PC-3 (cell line): ENCODE measurements around the gene CIB1. TPM values are rescaled to one million over a fixed set of nuclear protein-coding genes. Genes with fewer than 3 reads are reported as not detected.
A peak's percentile ranks its signal among the peaks of the same experiment; 100 is the strongest.

Experiments used
- ATAC-seq: fragments of 200-7000 bp; cut with Tn5 transposase; 2 replicates; pipeline ENCODE4 v1.9.1; 2020; ENCODE audit warnings: mild to moderate bottlenecking, moderate library complexity
- BruUV-seq: library from RNA; stranded (reverse); fragments of 400-500 nt; replicated peaks from 2 replicates; lab custom pipeline; 2021; lab: Mats Ljungman, UMichigan
- CTCF ChIA-PET: fragments of 300-600 bp; sonication (Branson Sonifier 250); formaldehyde crosslinking; loops from one replicate; lab custom pipeline; 2022; ENCODE audit warnings: antibody characterized with exemption; lab: Charles Lee
- POLR2A ChIA-PET: fragments of 300-600 bp; sonication (Branson Sonifier 250); formaldehyde crosslinking; loops from one replicate; lab custom pipeline; 2022; ENCODE audit warnings: antibody characterized with exemption; ENCODE audit not compliant: unreplicated experiment; lab: Charles Lee
- DNase-seq: peaks from one replicate; pipeline ENCODE4 v3.0.0-alpha.2; 2015
- H2AFZ ChIP-seq: fragments of 300-600 bp; sonication (generic); 2 replicates; pipeline ENCODE4 v1.6.0; 2016; ENCODE audit warnings: antibody characterized with exemption, low read length
- H3F3A ChIP-seq: fragments of 300-600 bp; sonication (generic); one replicate; pipeline ENCODE4 v1.6.0; 2017; ENCODE audit warnings: antibody characterized with exemption, low read length, control low read depth, mild to moderate bottlenecking; ENCODE audit not compliant: unreplicated experiment
- H3K27ac ChIP-seq: fragments of 300-600 bp; sonication (generic); 2 replicates; pipeline ENCODE4 v1.5.1; 2016; ENCODE audit warnings: mild to moderate bottlenecking, low read length
- H3K27me3 ChIP-seq: fragments of 300-600 bp; sonication (generic); 2 replicates; pipeline ENCODE4 v1.6.1; 2016; ENCODE audit warnings: low read length, mixed read lengths
- H3K36me3 ChIP-seq: fragments of 300-600 bp; sonication (generic); 2 replicates; pipeline ENCODE4 v1.6.1; 2016; ENCODE audit warnings: low read depth, mixed run types, low read length, mixed read lengths
- H3K4me1 ChIP-seq: fragments of 300-600 bp; sonication (generic); 2 replicates; pipeline ENCODE4 v1.5.1; 2016; ENCODE audit warnings: low read length; ENCODE audit not compliant: insufficient read depth
- H3K4me2 ChIP-seq: fragments of 300-600 bp; sonication (generic); 2 replicates; pipeline ENCODE4 v1.6.0; 2016; ENCODE audit warnings: low read length
- H3K4me3 ChIP-seq: fragments of 300-600 bp; sonication (generic); 2 replicates; pipeline ENCODE4 v1.5.1; 2016; ENCODE audit warnings: mild to moderate bottlenecking, low read length, mixed read lengths
- H3K79me2 ChIP-seq: fragments of 300-600 bp; sonication (generic); 2 replicates; pipeline ENCODE4 v1.6.1; 2017; ENCODE audit warnings: low read length, mixed read lengths
- H3K9ac ChIP-seq: fragments of 300-600 bp; sonication (generic); 2 replicates; pipeline ENCODE4 v1.6.0; 2016; ENCODE audit warnings: mild to moderate bottlenecking, low read length
- H3K9me2 ChIP-seq: fragments of 300-600 bp; sonication (generic); replicated peaks from 2 replicates; pipeline ENCODE4 v1.6.1; 2016; ENCODE audit warnings: mixed run types, low read length, mixed read lengths
- H3K9me3 ChIP-seq: fragments of 300-600 bp; sonication (generic); 2 replicates; pipeline ENCODE4 v1.6.1; 2016; ENCODE audit warnings: low read length, mixed read lengths
- H4K20me1 ChIP-seq: fragments of 300-600 bp; sonication (generic); 2 replicates; pipeline ENCODE4 v1.6.1; 2016; ENCODE audit warnings: low read length, mixed read lengths
- EZH2 ChIP-seq: fragments of 300-600 bp; sonication (generic); IDR thresholded peaks from one replicate; pipeline ENCODE4 v1.6.1; 2017; ENCODE audit warnings: antibody characterized with exemption, mild to moderate bottlenecking, low read length; ENCODE audit not compliant: unreplicated experiment
- EZH2phosphoT487 ChIP-seq: fragments of 300-600 bp; sonication (generic); IDR thresholded peaks from 2 replicates; pipeline ENCODE4 v1.6.1; 2018; ENCODE audit warnings: mild to moderate bottlenecking, antibody characterized with exemption, low read length, borderline replicate concordance
- intact Hi-C: fragments of 100-400 bp; cut with micrococcal nuclease; formaldehyde crosslinking; loops from 2 replicates; pipeline ENCODE4 v1.9.0; 2023
- total RNA-seq: library from RNA; depleted of rRNA; stranded (reverse); fragments of >200 nt; gene quantifications from 2 replicates; pipeline ENCODE4 v1.2.3, GENCODE V29; 2014
- TF ChIP-seq, protein P1 (sequence below): fragments of 300-600 bp; sonication (generic); conservative IDR thresholded peaks from 2 replicates; pipeline ENCODE4 v1.5.1; 2017; ENCODE audit warnings: antibody characterized with exemption, low read depth, mild to moderate bottlenecking, low read length

CIB1 gene
- total RNA-seq, 1 experiment from 2014 or later: 83.7 TPM

DNA sequence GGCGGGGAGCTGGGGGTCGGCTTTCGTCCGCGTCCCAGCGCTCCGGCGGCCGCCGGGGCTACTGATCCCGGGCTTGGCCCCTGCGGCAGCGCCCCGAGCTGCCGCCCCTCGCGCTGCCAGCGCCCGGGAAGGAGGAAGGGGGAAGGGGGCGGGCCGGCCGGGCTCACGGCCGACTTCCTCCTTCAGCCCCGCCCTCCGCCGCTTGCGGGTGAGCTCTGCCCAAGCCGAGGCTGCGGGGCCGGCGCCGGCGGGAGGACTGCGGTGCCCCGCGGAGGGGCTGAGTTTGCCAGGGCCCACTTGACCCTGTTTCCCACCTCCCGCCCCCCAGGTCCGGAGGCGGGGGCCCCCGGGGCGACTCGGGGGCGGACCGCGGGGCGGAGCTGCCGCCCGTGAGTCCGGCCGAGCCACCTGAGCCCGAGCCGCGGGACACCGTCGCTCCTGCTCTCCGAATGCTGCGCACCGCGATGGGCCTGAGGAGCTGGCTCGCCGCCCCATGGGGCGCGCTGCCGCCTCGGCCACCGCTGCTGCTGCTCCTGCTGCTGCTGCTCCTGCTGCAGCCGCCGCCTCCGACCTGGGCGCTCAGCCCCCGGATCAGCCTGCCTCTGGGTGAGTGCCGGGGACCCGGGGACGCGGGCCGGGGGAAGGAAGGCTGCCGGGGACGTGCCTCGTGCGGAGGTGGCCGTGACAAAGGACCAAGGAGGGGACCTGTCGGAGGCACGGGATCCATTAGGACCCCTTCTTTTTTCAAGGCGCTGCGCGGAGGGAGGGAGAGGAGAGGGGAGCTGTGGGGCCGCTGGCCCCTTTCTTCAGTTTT lies 32.4 kb downstream of the CIB1 start, which contains the start of gene SEMA4B:
Gene SEMA4B, plus strand, starts transcription at position 201 of the 814 bp plus-strand sequence. Its CDS starts 249 bp downstream, at position 450.
- Histone ChIP-seq H3K9me2 (no peaks in the 10 kb centered on the region), H3K27me3 (no peaks in the 10 kb centered on the region), H3K4me1 (peaks cover 39% of the 10 kb centered on the region), H3K9ac (peak within 1 kb of the TSS; percentile 100), H3K9me3 (no peaks in the 10 kb centered on the region), H3K27ac (peak within 1 kb of the TSS; percentile 82), H3K4me3 (peak within 1 kb of the TSS; percentile 100), H4K20me1 (peaks cover 43% of the 10 kb centered on the region), H3K4me2 (peak within 1 kb of the TSS; percentile 99), H3F3A (peaks cover 12% of the 10 kb centered on the region), H3K36me3 (peaks cover 24% of the 10 kb centered on the region), H2AFZ (peak within 1 kb of the TSS; percentile 65; the same call in 1 of the 2 replicates), H3K79me2 (peaks cover 65% of the 10 kb centered on the region)
- POLR2A ChIA-PET: interaction anchor here (0.6 to 1.0 kb wide), 2 partner anchors 17 to 32 kb away, joined by 3 to 4 read pairs; no protein-coding TSS in a partner anchor
- ATAC-seq (peak; percentile 71), DNase-seq (peak; percentile 58)
- TF ChIP-seq EZH2 (no peak), EZH2phosphoT487 (no peak)
- TF ChIP-seq, protein P1, sequence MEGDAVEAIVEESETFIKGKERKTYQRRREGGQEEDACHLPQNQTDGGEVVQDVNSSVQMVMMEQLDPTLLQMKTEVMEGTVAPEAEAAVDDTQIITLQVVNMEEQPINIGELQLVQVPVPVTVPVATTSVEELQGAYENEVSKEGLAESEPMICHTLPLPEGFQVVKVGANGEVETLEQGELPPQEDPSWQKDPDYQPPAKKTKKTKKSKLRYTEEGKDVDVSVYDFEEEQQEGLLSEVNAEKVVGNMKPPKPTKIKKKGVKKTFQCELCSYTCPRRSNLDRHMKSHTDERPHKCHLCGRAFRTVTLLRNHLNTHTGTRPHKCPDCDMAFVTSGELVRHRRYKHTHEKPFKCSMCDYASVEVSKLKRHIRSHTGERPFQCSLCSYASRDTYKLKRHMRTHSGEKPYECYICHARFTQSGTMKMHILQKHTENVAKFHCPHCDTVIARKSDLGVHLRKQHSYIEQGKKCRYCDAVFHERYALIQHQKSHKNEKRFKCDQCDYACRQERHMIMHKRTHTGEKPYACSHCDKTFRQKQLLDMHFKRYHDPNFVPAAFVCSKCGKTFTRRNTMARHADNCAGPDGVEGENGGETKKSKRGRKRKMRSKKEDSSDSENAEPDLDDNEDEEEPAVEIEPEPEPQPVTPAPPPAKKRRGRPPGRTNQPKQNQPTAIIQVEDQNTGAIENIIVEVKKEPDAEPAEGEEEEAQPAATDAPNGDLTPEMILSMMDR: no peak
- CTCF ChIA-PET: interaction anchor here (0.5 to 0.6 kb wide), 3 partner anchors 20 to 86 kb away, joined by 3 read pairs; no protein-coding TSS in a partner anchor
- intact Hi-C loops: loop anchor here (2.0 kb wide), 1 partner anchor 17 kb away; no protein-coding TSS in a partner anchor
- BruUV-seq: no TSS peak

- no peak for DNase-seq
- H3F3A ChIP-seq: peaks cover 12% of the 10 kb centered on the region
- TF ChIP-seq EZH2phosphoT487: no peak
- TF ChIP-seq EZH2: no peak
- TF ChIP-seq, protein P1: no peak
- no peaks in the 10 kb centered on the region for H3K9me2 ChIP-seq
- H3K9ac ChIP-seq: peak overlapping the region; percentile 100
- peaks cover 38% of the 10 kb centered on the region for H3K4me1 ChIP-seq
- intact Hi-C loops: loop anchor here (2.0 kb wide), 1 partner anchor 16 kb away; no protein-coding TSS in a partner anchor
- H4K20me1 ChIP-seq: peaks cover 36% of the 10 kb centered on the region
- peak overlapping the region; percentile 82 for H3K27ac ChIP-seq
- peak overlapping the region; percentile 99 for H3K4me2 ChIP-seq
- peak; percentile 1; the same call in 1 of the 2 replicates for ATAC-seq
- POLR2A ChIA-PET: interaction anchor here (0.6 to 1.0 kb wide), 2 partner anchors 16 to 32 kb away, joined by 3 to 4 read pairs; no protein-coding TSS in a partner anchor
- H2AFZ ChIP-seq: peak overlapping the region; percentile 65; the same call in 1 of the 2 replicates
- peaks cover 58% of the 10 kb centered on the region for H3K79me2 ChIP-seq
- H3K27me3 ChIP-seq: no peaks in the 10 kb centered on the region
- H3K36me3 ChIP-seq: peaks cover 17% of the 10 kb centered on the region
- no peaks in the 10 kb centered on the region for H3K9me3 ChIP-seq
- H3K4me3 ChIP-seq: peak overlapping the region; percentile 100
- CTCF ChIA-PET: interaction anchor here (0.6 kb wide), 1 partner anchor 71 kb away, joined by 3 read pairs; no protein-coding TSS in a partner anchor
- BruUV-seq: TSS peak; percentile 45
Observed at GRCh38 chr15:90200534-90201129, 33.1 kb downstream of the CIB1 start.
